ENCODE data around the gene MSMB.
A peak's percentile ranks its signal among the peaks of the same experiment; 100 is the strongest.

MSMB gene

GRCh38 chr10:46022978-46023702 is 22.9 kb downstream of the MSMB start (continued):
- TF ChIP-seq ZBTB7A (tag by site-specific recombination; IDR thresholded peaks at IDR 0.05; ENCODE audit: low read depth) (no peak), RBAK (tag by site-specific recombination; IDR thresholded peaks at IDR 0.05) (no peak), ZNF501 (tag by site-specific recombination; IDR thresholded peaks at IDR 0.05) (peak; percentile 50; the same call in 1 of the 2 replicates), ZNF660 (tag by site-specific recombination; IDR thresholded peaks at IDR 0.05) (0 out of 2 replicates have a peak, but pooled peaks have one; percentile 13), ZFP37 (tag by site-specific recombination; IDR thresholded peaks at IDR 0.05) (peak; percentile 99), PRDM1 (tag by site-specific recombination; IDR thresholded peaks at IDR 0.05) (peak; percentile 73), ZNF26 (tag by site-specific recombination; IDR thresholded peaks at IDR 0.05) (no peak), SP2 (tag by site-specific recombination; IDR thresholded peaks at IDR 0.05) (peak; percentile 89), ZNF843 (tag by site-specific recombination; IDR thresholded peaks at IDR 0.05) (peak; percentile 38; the same call in 1 of the 2 replicates), ZNF76 (tag by site-specific recombination; IDR thresholded peaks at IDR 0.05; ENCODE audit: borderline replicate concordance, low read depth) (peak; percentile 84), ZNF394 (tag by site-specific recombination; IDR thresholded peaks at IDR 0.05; ENCODE audit: borderline replicate concordance) (peak; percentile 58), GLIS1 (tag by site-specific recombination; IDR thresholded peaks at IDR 0.05) (peak; percentile 92), ZNF335 (tag by site-specific recombination; conservative IDR thresholded peaks at IDR 0.05) (peak; percentile 98), KLF8 (tag by site-specific recombination; IDR thresholded peaks at IDR 0.05) (peak; percentile 71; the same call in 1 of the 2 replicates), ZNF423 (tag by site-specific recombination; IDR thresholded peaks at IDR 0.05) (peak; percentile 98), ZNF571 (tag by site-specific recombination; IDR thresholded peaks at IDR 0.05) (no peak), GLIS2 (tag by site-specific recombination; IDR thresholded peaks at IDR 0.05) (peak; percentile 99), BCL6B (tag by site-specific recombination; IDR thresholded peaks at IDR 0.05) (peak; percentile 89), INSM2 (tag by site-specific recombination; IDR thresholded peaks at IDR 0.05) (peak; percentile 25; the same call in 1 of the 2 replicates), EGR2 (tag by site-specific recombination; IDR thresholded peaks at IDR 0.05; ENCODE audit: low read depth) (peak; percentile 80), GLI4 (tag by site-specific recombination; IDR thresholded peaks at IDR 0.05) (0 out of 2 replicates have a peak, but pooled peaks have one; percentile 16), KLF17 (tag by site-specific recombination; IDR thresholded peaks at IDR 0.05) (0 out of 2 replicates have a peak, but pooled peaks have one; percentile 14), ZNF692 (tag by site-specific recombination; IDR thresholded peaks at IDR 0.05) (peak; percentile 62; the same call in 1 of the 2 replicates), ZFHX2 (tag by site-specific recombination; conservative IDR thresholded peaks at IDR 0.05) (peak; percentile 86), ZNF610 (tag by site-specific recombination; IDR thresholded peaks at IDR 0.05; ENCODE audit: borderline replicate concordance) (peak; percentile 32; the same call in 1 of the 2 replicates), HIC1 (tag by site-specific recombination; IDR thresholded peaks at IDR 0.05) (peak; percentile 92; the same call in 1 of the 2 replicates), ZBTB8A (tag by site-specific recombination; IDR thresholded peaks at IDR 0.05) (peak; percentile 62), ZNF112 (tag by site-specific recombination; IDR thresholded peaks at IDR 0.05) (no peak), IKZF3 (tag by site-specific recombination; IDR thresholded peaks at IDR 0.05) (peak; percentile 46)
